Measurements from ENCODE around the gene COLEC11.

The COLEC11 gene

DNA sequence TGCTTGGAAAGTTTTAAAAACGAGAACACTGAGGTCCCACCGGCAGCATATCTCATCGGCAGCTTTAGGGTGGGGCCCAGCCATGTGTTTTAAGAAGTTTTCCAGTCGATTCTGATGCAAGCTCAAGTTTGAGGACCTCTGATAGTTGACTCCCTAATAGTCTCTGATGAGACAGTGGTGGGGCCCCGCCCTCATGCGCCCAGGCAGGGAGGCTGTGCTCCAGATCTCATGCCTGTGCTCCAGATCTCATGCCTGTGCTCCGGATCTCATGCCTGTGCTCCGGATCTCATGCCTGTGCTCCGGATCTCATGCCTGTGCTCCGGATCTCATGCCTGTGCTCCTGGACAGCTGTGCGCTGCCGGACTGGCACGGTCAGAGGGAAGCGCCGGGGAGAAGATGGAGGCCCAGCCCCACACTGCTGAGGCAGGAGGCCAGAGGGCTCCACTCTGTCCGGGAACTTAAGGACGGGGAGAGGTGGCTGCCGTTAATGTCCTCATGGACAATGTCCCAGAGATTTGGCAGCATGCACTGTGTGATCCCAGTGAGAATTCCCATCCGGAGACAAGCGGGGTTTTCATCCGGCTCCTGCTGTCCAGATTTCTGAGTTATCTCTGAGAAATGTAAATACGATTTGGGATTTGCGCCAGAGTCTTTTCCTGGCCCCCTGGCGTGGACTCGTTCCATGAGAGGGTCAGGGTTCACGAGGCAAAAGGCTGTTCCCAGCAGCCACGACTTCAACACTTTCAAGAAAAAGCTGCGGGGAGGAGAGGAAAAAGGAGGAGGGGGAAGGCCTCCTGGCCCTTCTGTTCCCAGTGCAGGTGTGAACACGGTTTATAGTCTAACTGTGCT lies 9.4 kb upstream of the COLEC11 start:
- DNase-seq, result no peak

DNA sequence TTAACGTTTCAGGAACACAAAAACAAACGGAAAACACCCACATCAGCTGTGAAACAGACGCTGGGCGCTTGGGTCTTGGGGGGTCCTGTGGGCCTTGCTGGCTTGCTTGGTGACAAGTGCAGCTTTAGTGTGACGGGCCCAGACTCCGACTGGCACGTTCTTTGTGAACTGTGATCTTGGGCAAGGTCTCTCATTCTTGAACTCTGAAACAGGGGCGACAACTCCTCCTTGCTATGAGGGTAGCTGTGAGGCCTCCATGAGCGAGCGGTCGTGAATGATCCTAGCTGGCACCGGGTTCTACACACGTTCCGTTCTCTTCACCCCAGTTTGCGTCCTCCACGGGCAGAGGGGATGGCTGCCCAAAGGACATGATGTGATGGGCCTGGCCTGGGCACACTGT lies 8.7 kb upstream of the COLEC11 start:
- no peak for DNase-seq

- no peak for DNase-seq
These were observed 7.9 kb upstream of the COLEC11 start for GRCh38 chr2:3587021-3587420.

GRCh38 chr2:3587432-3587831 lies 7.5 kb upstream of the COLEC11 start:
- DNase-seq, result no peak

DNA sequence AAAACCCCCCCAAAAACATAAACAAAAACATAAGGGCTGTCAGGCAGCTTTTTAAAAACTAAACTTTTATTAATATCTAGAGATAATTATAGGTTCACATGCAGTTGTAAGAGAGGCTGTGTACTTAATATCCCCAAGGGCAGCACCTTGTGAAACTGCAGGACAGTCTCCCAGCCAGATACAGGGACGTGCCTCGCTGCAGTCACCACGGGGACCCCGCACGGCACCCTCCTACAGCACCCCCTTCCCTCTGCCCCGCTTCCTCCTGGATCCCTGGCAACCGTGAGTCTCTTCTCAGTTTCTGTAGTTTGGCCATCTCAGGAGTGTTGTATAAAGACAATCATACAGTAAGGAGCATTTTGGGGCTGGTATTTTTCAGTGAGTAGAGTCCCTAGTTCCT lies 6.8 kb upstream of the COLEC11 start:
- DNase-seq, result no peak

DNA sequence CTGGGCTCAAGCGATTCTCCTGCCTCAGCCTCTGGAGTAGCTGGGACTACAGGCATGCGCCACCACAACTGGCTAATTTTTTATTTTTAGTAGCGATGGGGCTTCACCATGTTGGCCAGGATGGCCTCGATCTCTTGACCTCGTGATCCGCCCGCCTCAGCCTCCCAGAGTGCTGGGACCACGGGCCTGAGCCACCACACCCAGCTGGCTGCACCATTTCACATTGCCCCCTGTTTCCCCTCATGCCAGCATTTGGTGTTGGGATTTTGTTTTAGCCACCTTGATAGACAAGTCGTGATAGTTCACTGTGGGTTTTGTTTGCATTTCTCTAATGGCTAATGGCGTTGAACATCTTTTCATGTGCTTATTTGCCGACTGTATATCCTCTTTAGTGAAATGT lies 5.8 kb upstream of the COLEC11 start:
- no peak for DNase-seq

DNA sequence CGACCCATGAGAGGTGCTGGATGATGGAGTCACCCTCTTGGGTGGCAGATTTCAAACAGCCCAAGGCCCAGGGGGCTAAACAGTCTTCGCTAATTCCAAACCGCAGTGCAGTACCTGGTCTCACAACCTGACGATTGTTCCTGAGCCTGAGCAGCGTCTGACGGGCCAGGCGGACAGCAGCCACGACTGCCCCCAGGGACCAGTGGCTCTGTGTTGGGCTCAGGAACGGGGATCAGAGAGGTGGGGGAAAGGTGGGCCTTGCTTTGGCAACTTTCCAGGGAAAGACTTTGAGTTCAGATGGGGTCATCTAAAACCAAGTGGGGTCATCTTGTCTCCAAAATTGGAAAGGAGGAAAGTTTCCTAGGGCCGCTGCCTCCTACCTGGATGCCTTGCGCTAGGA lies 492 bp downstream of the COLEC11 start:
- no peak for DNase-seq

GRCh38 chr2:3595985-3596384 lies 1.1 kb downstream of the COLEC11 start:
- DNase-seq, result peak in 2 of 5 experiments; percentile 45 to 50

DNA sequence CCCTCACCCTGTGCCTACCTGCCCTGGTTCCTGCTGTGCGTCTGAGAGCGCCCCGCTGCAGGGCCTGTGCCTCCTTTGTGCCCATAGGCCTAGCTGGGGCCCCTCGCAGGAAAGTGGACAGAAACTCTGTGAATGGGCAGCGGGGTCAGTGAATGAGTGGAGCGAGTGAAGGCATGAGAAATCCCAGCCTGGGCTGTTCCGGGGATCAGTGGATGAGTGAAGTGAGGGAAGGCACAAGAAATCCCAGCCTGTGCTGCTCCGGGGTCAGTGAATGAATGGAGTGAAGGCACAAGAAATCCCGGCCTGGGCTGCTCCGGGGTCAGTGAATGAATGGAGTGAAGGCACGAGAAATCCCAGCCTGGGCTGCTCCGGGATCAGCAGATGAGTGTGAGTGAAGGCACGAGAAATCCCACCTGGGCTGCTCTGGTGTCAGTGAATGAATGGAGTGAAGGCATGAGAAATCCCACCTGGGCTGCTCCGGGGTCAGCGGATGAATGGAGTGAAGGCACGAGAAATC lies 2.0 kb downstream of the COLEC11 start:
- no peak for DNase-seq

GRCh38 chr2:3597567-3597966 lies 2.7 kb downstream of the COLEC11 start:
- no peak for DNase-seq

DNA sequence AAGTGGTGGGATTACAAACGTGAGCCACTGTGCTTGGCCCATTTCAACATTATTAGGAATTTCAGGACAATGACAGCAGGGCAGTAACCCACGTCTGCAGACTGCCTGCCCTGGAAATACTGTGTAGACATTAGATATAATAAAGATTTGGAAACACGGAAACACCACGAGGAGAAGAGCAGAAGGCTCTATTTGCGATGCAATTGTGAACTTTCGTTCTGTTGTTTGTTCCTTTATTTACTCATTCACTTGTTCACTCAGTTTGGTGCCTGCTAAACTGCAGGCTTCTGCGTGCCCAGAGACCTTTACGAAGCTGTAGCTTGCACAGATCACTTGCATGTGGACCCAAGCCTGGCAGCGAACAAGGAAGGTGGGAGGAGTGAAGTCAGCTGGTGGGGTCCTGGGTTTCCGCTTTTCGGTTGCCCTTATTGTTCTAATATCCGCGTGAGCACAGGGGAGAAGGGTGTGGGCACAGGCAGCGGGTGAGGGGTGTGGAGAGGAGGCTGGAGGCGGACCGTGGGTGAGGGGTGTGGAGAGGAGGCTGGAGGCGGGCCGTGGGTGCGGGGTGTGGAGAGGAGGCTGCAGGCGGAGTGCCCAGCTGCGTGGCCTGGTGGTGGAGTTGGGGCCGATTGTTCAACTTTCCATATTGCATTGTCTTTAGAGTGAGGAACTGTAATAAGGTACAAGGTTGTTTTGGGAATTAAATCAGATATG lies 3.4 kb downstream of the COLEC11 start:
- DNase-seq, result no peak

- DNase-seq, result no peak
These were observed 4.3 kb downstream of the COLEC11 start for GRCh38 chr2:3598912-3599854.

- DNase-seq, result no peak
These were observed 5.4 kb downstream of the COLEC11 start for GRCh38 chr2:3600256-3600855.

GRCh38 chr2:3601561-3602271 lies 6.8 kb downstream of the COLEC11 start:
- no peak for DNase-seq

DNA sequence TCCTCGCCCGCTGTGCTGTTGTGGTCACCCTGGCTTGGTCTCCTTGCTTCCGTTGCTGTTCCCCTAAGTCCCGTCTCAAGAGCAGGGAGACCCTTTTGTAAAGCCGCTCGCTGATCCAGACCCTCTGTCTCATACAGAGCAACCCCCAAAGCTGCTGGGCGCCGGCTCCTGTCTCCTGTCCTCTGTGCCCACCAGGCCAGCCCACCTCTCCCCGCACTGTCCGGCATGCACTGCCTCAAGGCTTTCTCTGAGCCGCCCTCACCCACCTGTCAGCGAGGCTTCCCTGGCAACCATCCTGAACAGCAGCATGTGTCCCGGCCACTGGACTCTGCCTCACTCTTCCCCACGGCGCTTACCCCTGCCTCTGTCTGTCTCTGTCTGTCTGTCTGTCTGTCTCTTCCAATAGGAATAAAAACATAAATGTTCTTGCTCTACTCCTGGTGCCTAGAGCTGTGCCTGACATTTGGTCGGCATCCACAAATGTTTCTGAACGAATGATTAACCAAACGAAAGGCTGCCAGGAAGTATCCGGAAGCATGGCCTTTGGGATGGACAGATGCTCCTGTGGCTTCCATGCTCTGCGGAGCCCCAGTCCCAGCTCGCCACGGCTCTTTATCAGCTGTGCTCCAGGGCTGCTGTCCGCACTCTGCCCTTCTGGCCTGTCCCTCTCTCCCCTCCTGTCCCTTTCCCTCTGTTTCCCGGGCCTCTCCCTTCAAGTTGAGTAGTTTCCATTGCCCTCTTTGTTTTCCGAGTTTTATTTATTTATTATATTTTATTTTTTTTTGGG lies 7.8 kb downstream of the COLEC11 start:
- no peak for DNase-seq

DNA sequence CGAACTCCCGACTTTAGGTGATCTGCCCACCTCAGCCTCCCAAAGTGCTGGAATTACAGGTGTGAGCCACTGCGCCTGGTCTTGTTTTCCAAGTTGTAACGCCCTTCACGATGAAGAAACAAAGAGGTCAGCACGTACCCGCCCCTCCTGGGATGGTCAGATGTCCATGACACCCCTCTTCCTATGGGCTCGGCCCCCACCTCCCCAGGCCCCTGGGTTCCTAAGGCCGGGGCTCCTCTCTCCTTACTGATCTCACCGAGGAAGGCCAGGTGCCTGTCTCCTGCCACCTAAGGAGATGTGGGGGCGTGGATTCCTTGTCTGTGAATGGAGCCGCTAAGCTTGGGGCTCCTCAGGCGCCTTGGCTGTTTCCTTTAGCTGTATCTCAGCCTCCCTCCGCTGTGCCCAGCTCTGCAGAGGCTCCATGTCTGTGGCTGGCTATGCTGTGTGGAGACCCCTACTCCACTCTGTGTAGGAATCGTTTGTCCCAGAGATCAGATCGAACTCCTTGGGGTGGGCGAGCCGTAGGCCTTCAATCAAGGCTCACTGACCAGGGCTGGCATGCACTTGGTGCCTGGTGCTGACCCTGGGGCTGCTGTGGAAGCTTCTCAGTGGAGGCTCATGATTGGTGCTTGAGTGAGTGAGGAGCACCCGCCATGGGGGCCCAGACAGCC lies 8.8 kb downstream of the COLEC11 start:
- DNase-seq, result no peak

- DNase-seq, result no peak
These were observed 9.4 kb downstream of the COLEC11 start for GRCh38 chr2:3604207-3604877.

- DNase-seq, result peak in 4 of 5 experiments; percentile 13 to 32 (median 14)
These were observed 10.4 kb downstream of the COLEC11 start for GRCh38 chr2:3604991-3605961.

- no peak for DNase-seq
These were observed 11.1 kb downstream of the COLEC11 start for GRCh38 chr2:3606028-3606369.

All from T-helper 2 cell (primary cell).